Measurements from ENCODE around the gene SCN1B.

SCN1B gene

DNA sequence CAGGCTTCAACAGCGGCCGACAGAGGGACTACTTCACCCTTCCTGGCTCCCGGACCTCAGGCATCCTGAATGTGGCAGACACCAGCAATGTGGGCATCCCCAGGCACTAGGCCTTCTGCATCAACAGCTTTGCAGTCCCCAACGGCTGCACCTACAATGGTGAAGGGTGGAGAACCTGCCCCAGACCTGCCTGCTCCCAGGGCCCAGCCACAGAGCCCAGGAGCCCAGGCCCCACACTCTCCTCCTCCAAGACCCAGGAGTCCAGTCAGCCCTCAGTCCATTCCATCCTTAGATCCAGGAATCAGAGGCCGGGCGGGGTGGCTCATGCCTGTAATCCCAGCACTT lies 45.7 kb downstream of the SCN1B start:
- Histone ChIP-seq H3K4me2 (ENCODE audit: low read length, poor library complexity, severe bottlenecking) (no peak overlapping the region), H3K27ac (ENCODE audit: low read length, poor library complexity, severe bottlenecking) (no peak overlapping the region), H3K27me3 (ENCODE audit: control insufficient read depth in 1 of 2, insufficient read depth in 1 of 2, low read length in 2 of 2) (peaks cover 9 to 58% of the 10 kb centered on the region in 2 experiments), H3K36me3 (ENCODE audit: control insufficient read depth in 1 of 2, insufficient read depth in 2 of 2, low read depth in 1 of 2, low read length in 2 of 2) (no peaks in the 10 kb centered on the region), H3K23ac (ENCODE audit: low read length in 2 of 2) (no peak overlapping the region), H2BK15ac (ENCODE audit: low read depth, poor library complexity, severe bottlenecking) (no peak overlapping the region), H3K9ac (ENCODE audit: low read length) (no peak overlapping the region), H2BK12ac (ENCODE audit: low read length in 2 of 2) (no peak overlapping the region), H3K9me3 (ENCODE audit: control insufficient read depth, low read length) (no peaks in the 10 kb centered on the region), H3K18ac (ENCODE audit: low read depth in 1 of 2, low read length in 2 of 2) (no peak overlapping the region), H4K8ac (ENCODE audit: low read length) (no peak overlapping the region), H2BK120ac (ENCODE audit: low read depth, low read length) (no peak overlapping the region), H2AK5ac (ENCODE audit: low read length, severe bottlenecking) (no peak overlapping the region), H3K79me1 (replicated peaks; ENCODE audit: low read length, poor library complexity, severe bottlenecking) (no peaks in the 10 kb centered on the region), H3K4ac (ENCODE audit: low read depth in 1 of 2, low read length in 2 of 2) (no peak overlapping the region), H3K4me3 (ENCODE audit: insufficient read depth in 1 of 2, low read depth in 1 of 2, low read length in 2 of 2) (no peak overlapping the region), H4K91ac (ENCODE audit: low read length) (no peak overlapping the region), H3K4me1 (ENCODE audit: control insufficient read depth, insufficient read depth, low read depth, low read length) (no peaks in the 10 kb centered on the region), H2BK5ac (ENCODE audit: low read depth, low read length, poor library complexity, severe bottlenecking) (no peak overlapping the region), H2AFZ (ENCODE audit: low read depth, low read length) (no peak overlapping the region), H3K14ac (ENCODE audit: low read length in 2 of 2) (no peak overlapping the region)
- no peak for DNase-seq
- WGBS = 67% methylated on average over 6 of the region's 6 CpGs

DNA sequence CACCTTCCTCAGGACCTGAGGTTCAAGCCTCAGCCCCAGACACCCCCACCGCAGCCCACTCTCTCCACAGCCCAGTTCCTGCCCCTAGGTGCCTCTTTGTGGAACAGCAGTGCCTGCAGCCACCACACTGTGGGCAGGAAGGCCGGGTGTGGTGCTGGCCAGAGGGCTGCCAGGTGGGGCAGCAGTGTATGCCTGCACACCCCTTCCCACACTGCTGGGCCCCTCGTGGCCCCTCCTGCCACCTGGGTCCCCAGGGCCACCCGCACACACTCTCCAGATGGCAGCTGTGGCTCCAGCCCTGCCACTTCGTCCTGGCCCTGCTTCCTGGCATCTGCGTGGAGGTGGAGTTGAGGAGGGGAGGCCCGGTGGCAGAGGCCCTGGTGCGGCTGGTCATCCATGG lies 46.4 kb downstream of the SCN1B start:
- H4K8ac ChIP-seq (ENCODE audit: low read length) = no peak overlapping the region
- peaks cover 9 to 58% of the 10 kb centered on the region in 2 experiments for H3K27me3 ChIP-seq (ENCODE audit: control insufficient read depth in 1 of 2, insufficient read depth in 1 of 2, low read length in 2 of 2)
- no peak overlapping the region for H3K4me3 ChIP-seq (ENCODE audit: insufficient read depth in 1 of 2, low read depth in 1 of 2, low read length in 2 of 2)
- H4K91ac ChIP-seq (ENCODE audit: low read length) = no peak overlapping the region
- H3K14ac ChIP-seq (ENCODE audit: low read length in 2 of 2) = no peak overlapping the region
- no peak overlapping the region for H3K4ac ChIP-seq (ENCODE audit: low read depth in 1 of 2, low read length in 2 of 2)
- no peak overlapping the region for H2BK5ac ChIP-seq (ENCODE audit: low read depth, low read length, poor library complexity, severe bottlenecking)
- H3K18ac ChIP-seq (ENCODE audit: low read depth in 1 of 2, low read length in 2 of 2) = no peak overlapping the region
- no peak overlapping the region for H2BK15ac ChIP-seq (ENCODE audit: low read depth, poor library complexity, severe bottlenecking)
- H3K4me1 ChIP-seq (ENCODE audit: control insufficient read depth, insufficient read depth, low read depth, low read length) = no peaks in the 10 kb centered on the region
- no peak for DNase-seq
- H2BK120ac ChIP-seq (ENCODE audit: low read depth, low read length) = no peak overlapping the region
- no peak overlapping the region for H3K27ac ChIP-seq (ENCODE audit: low read length, poor library complexity, severe bottlenecking)
- H2BK12ac ChIP-seq (ENCODE audit: low read length in 2 of 2) = no peak overlapping the region
- no peak overlapping the region for H3K4me2 ChIP-seq (ENCODE audit: low read length, poor library complexity, severe bottlenecking)
- no peak overlapping the region for H2AFZ ChIP-seq (ENCODE audit: low read depth, low read length)
- H3K9ac ChIP-seq (ENCODE audit: low read length) = no peak overlapping the region
- 80% methylated on average over 8 of the region's 8 CpGs for WGBS
- no peak overlapping the region for H2AK5ac ChIP-seq (ENCODE audit: low read length, severe bottlenecking)
- H3K9me3 ChIP-seq (ENCODE audit: control insufficient read depth, low read length) = no peaks in the 10 kb centered on the region
- H3K23ac ChIP-seq (ENCODE audit: low read length in 2 of 2) = no peak overlapping the region
- H3K36me3 ChIP-seq (ENCODE audit: control insufficient read depth in 1 of 2, insufficient read depth in 2 of 2, low read depth in 1 of 2, low read length in 2 of 2) = no peaks in the 10 kb centered on the region
- H3K79me1 ChIP-seq (replicated peaks; ENCODE audit: low read length, poor library complexity, severe bottlenecking) = no peaks in the 10 kb centered on the region

DNA sequence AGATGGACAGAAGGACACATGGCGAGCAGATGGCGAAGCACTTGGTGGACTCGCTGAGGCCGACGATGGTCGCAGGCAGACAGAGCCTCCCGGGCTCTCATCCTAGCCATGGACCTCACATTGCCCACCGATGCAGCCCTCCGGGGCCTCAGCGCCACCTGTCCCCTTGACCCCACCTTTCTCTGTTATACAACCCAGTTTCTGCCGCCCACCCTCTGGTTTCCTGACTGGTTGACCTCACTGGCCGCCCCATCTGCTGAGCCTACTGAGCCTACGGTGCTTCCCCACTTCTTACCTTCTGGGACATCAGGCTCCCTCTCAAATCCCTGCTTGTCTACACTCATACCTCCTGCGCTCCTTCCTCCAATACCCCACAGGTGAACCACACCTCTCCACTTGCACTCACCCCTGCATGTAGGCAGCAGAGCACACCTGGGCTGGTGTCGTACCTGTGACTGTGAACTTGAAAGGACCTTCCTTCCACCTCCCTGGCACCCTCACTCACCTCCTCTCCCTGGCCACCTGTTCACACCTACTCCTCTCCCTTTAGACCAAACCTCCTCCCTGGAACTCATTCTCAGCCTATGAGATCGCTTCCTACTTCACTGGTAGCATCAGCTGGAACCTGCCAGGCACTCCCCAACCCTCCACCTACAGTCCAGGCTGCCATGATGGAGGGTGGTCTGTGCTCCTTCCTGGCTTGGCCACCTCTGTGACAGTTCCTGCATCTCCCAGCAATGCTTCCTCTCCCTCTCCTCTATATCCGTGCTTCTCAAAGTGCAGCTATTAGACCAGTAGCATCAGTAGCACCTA lies 47.3 kb downstream of the SCN1B start:
- no peak overlapping the region for H3K18ac ChIP-seq (ENCODE audit: low read depth in 1 of 2, low read length in 2 of 2)
- no peaks in the 10 kb centered on the region for H3K4me1 ChIP-seq (ENCODE audit: control insufficient read depth, insufficient read depth, low read depth, low read length)
- no peak overlapping the region for H2BK120ac ChIP-seq (ENCODE audit: low read depth, low read length)
- H3K27me3 ChIP-seq (ENCODE audit: control insufficient read depth in 1 of 2, insufficient read depth in 1 of 2, low read length in 2 of 2) = peaks cover 9 to 64% of the 10 kb centered on the region in 2 experiments
- no peak overlapping the region for H3K23ac ChIP-seq (ENCODE audit: low read length in 2 of 2)
- no peak overlapping the region for H3K27ac ChIP-seq (ENCODE audit: low read length, poor library complexity, severe bottlenecking)
- no peaks in the 10 kb centered on the region for H3K9me3 ChIP-seq (ENCODE audit: control insufficient read depth, low read length)
- H2AFZ ChIP-seq (ENCODE audit: low read depth, low read length) = no peak overlapping the region
- H3K14ac ChIP-seq (ENCODE audit: low read length in 2 of 2) = no peak overlapping the region
- H3K36me3 ChIP-seq (ENCODE audit: control insufficient read depth in 1 of 2, insufficient read depth in 2 of 2, low read depth in 1 of 2, low read length in 2 of 2) = no peaks in the 10 kb centered on the region
- H3K4ac ChIP-seq (ENCODE audit: low read depth in 1 of 2, low read length in 2 of 2) = no peak overlapping the region
- no peak overlapping the region for H2AK5ac ChIP-seq (ENCODE audit: low read length, severe bottlenecking)
- no peak overlapping the region for H3K9ac ChIP-seq (ENCODE audit: low read length)
- H2BK12ac ChIP-seq (ENCODE audit: low read length in 2 of 2) = no peak overlapping the region
- H2BK15ac ChIP-seq (ENCODE audit: low read depth, poor library complexity, severe bottlenecking) = no peak overlapping the region
- H3K79me1 ChIP-seq (replicated peaks; ENCODE audit: low read length, poor library complexity, severe bottlenecking) = no peaks in the 10 kb centered on the region
- no peak overlapping the region for H4K8ac ChIP-seq (ENCODE audit: low read length)
- no peak overlapping the region for H4K91ac ChIP-seq (ENCODE audit: low read length)
- no peak overlapping the region for H2BK5ac ChIP-seq (ENCODE audit: low read depth, low read length, poor library complexity, severe bottlenecking)
- no peak overlapping the region for H3K4me2 ChIP-seq (ENCODE audit: low read length, poor library complexity, severe bottlenecking)
- no peak overlapping the region for H3K4me3 ChIP-seq (ENCODE audit: insufficient read depth in 1 of 2, low read depth in 1 of 2, low read length in 2 of 2)
- no peak for DNase-seq
- WGBS = 90% methylated on average over 17 of the region's 17 CpGs

DNA sequence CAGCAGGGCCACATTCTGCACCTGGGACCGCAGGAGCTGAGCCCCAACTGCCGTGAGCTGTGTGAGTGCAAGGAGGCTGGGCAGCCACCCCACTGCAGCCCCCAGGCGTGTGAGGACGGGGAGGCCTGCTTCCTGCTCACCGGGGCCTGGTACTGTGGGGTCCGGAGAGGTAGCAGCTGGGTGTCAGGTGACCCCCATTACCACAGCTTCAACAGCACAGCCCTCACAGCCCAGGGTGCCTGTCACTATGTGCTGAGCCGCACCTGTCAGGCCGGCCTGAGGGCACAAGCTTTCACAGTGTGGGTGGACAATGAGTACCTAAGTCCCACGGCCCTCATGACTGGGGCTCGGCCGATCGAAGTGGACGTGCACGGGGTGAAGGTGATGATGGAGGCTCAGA lies 49.6 kb downstream of the SCN1B start:
- Histone ChIP-seq H3K4me2 (ENCODE audit: low read length, poor library complexity, severe bottlenecking) (no peak overlapping the region), H2BK15ac (ENCODE audit: low read depth, poor library complexity, severe bottlenecking) (no peak overlapping the region), H2BK120ac (ENCODE audit: low read depth, low read length) (no peak overlapping the region), H3K23ac (ENCODE audit: low read length in 2 of 2) (no peak overlapping the region), H2AK5ac (ENCODE audit: low read length, severe bottlenecking) (no peak overlapping the region), H3K9me3 (ENCODE audit: control insufficient read depth, low read length) (no peaks in the 10 kb centered on the region), H3K27ac (ENCODE audit: low read length, poor library complexity, severe bottlenecking) (no peak overlapping the region), H3K4me3 (ENCODE audit: insufficient read depth in 1 of 2, low read depth in 1 of 2, low read length in 2 of 2) (peak overlapping the region in 1 of 2 experiments; percentile 6), H3K36me3 (ENCODE audit: control insufficient read depth in 1 of 2, insufficient read depth in 2 of 2, low read depth in 1 of 2, low read length in 2 of 2) (no peaks in the 10 kb centered on the region), H2AFZ (ENCODE audit: low read depth, low read length) (no peak overlapping the region), H3K27me3 (ENCODE audit: control insufficient read depth in 1 of 2, insufficient read depth in 1 of 2, low read length in 2 of 2) (peaks cover 4 to 66% of the 10 kb centered on the region in 2 experiments), H3K4ac (ENCODE audit: low read depth in 1 of 2, low read length in 2 of 2) (no peak overlapping the region), H2BK12ac (ENCODE audit: low read length in 2 of 2) (no peak overlapping the region), H3K18ac (ENCODE audit: low read depth in 1 of 2, low read length in 2 of 2) (no peak overlapping the region), H4K8ac (ENCODE audit: low read length) (no peak overlapping the region), H3K79me1 (replicated peaks; ENCODE audit: low read length, poor library complexity, severe bottlenecking) (no peaks in the 10 kb centered on the region), H3K4me1 (ENCODE audit: control insufficient read depth, insufficient read depth, low read depth, low read length) (no peaks in the 10 kb centered on the region), H2BK5ac (ENCODE audit: low read depth, low read length, poor library complexity, severe bottlenecking) (no peak overlapping the region), H3K9ac (ENCODE audit: low read length) (no peak overlapping the region), H4K91ac (ENCODE audit: low read length) (no peak overlapping the region), H3K14ac (ENCODE audit: low read length in 2 of 2) (no peak overlapping the region)
- no peak for DNase-seq
- 85% methylated on average over 14 of the region's 14 CpGs for WGBS

Measured in mesenchymal stem cell (in vitro differentiated cells and primary cell).